Nephron (organoid): ENCODE measurements around the gene KRT20.

Experiments used
- H3K27ac Mint-ChIP-seq, 3 experiments: 2 replicates each; pipeline ENCODE4 v1.8.0; 2020; ENCODE audit warnings: mixed read lengths in 3 of 3, mild to moderate bottlenecking in 2 of 3, moderate library complexity in 1 of 3
- H3K27me3 Mint-ChIP-seq: 2 replicates; pipeline ENCODE4 v1.8.0; 2021; ENCODE audit warnings: low read depth, mild to moderate bottlenecking, moderate library complexity, mixed read lengths
- H3K36me3 Mint-ChIP-seq: 2 replicates; pipeline ENCODE4 v1.8.0; 2020; ENCODE audit warnings: low read depth, mixed read lengths
- H3K4me1 Mint-ChIP-seq: 2 replicates; pipeline ENCODE4 v1.8.0; 2020; ENCODE audit warnings: mixed read lengths
- H3K4me3 Mint-ChIP-seq, 3 experiments: 2 replicates each; pipeline ENCODE4 v1.8.0; 2020; ENCODE audit warnings: mild to moderate bottlenecking in 3 of 3, mixed read lengths in 3 of 3, moderate library complexity in 2 of 3
- H3K9me3 Mint-ChIP-seq: 2 replicates; pipeline ENCODE4 v1.8.0; 2020; ENCODE audit warnings: mixed read lengths
- CTCF ChIP-seq, 3 experiments: fragments of 200-600 bp; sonication (generic); IDR thresholded peaks; one replicate each; pipeline ENCODE4 v1.5.0; 2021; ENCODE audit warnings: antibody characterized with exemption in 3 of 3; ENCODE audit not compliant: unreplicated experiment in 3 of 3

Gene KRT20

GRCh38 chr17:40832840-40833239 lies 52.2 kb downstream of the KRT20 start:
- no peaks in the 10 kb centered on the region for H3K9me3 Mint-ChIP-seq
- H3K4me3 Mint-ChIP-seq: no peak overlapping the region
- H3K27me3 Mint-ChIP-seq: no peaks in the 10 kb centered on the region
- no peak for TF ChIP-seq CTCF (IDR thresholded peaks at IDR 0.05; ENCODE audit: unreplicated experiment in 3 of 3)
- H3K4me1 Mint-ChIP-seq: no peaks in the 10 kb centered on the region
- H3K36me3 Mint-ChIP-seq: peaks cover 14% of the 10 kb centered on the region
- H3K27ac Mint-ChIP-seq: no peak overlapping the region

GRCh38 chr17:40830085-40830776 lies 54.8 kb downstream of the KRT20 start:
- Mint-ChIP-seq H3K4me1 (no peaks in the 10 kb centered on the region), H3K27me3 (no peaks in the 10 kb centered on the region), H3K4me3 (no peak overlapping the region), H3K9me3 (no peaks in the 10 kb centered on the region), H3K27ac (no peak overlapping the region), H3K36me3 (peaks cover 8% of the 10 kb centered on the region)
- TF ChIP-seq CTCF (IDR thresholded peaks at IDR 0.05; ENCODE audit: unreplicated experiment in 3 of 3): no peak

- no peak overlapping the region for H3K4me3 Mint-ChIP-seq
- peaks cover 3% of the 10 kb centered on the region for H3K36me3 Mint-ChIP-seq
- H3K4me1 Mint-ChIP-seq: no peaks in the 10 kb centered on the region
- no peaks in the 10 kb centered on the region for H3K9me3 Mint-ChIP-seq
- H3K27ac Mint-ChIP-seq: peak overlapping the region in 1 of 3 experiments; percentile 22
- no peaks in the 10 kb centered on the region for H3K27me3 Mint-ChIP-seq
- no peak for TF ChIP-seq CTCF (IDR thresholded peaks at IDR 0.05; ENCODE audit: unreplicated experiment in 3 of 3)
Observed at GRCh38 chr17:40828454-40829044, 56.5 kb downstream of the KRT20 start.

- no peaks in the 10 kb centered on the region for H3K36me3 Mint-ChIP-seq
- H3K4me3 Mint-ChIP-seq: no peak overlapping the region
- no peaks in the 10 kb centered on the region for H3K27me3 Mint-ChIP-seq
- no peak for TF ChIP-seq CTCF (IDR thresholded peaks at IDR 0.05; ENCODE audit: unreplicated experiment in 3 of 3)
- no peaks in the 10 kb centered on the region for H3K4me1 Mint-ChIP-seq
- H3K27ac Mint-ChIP-seq: peak overlapping the region in 1 of 3 experiments; percentile 22
- H3K9me3 Mint-ChIP-seq: no peaks in the 10 kb centered on the region
Observed at GRCh38 chr17:40827746-40828453, 57.1 kb downstream of the KRT20 start.
